GM21360 (cell line): ENCODE measurements around the gene DLK2.
"Not testable (repeated sequence)": the region's sequence is repeated elsewhere in the genome, so short reads cannot be mapped to it uniquely, and the experiment has no call there.

Source experiments
- ATAC-seq: cut with Tn5 transposase; IDR thresholded peaks from one replicate; pipeline ENCODE4 v1.9.1; 2021; ENCODE audit warnings: mild to moderate bottlenecking, moderate library complexity; ENCODE audit not compliant: unreplicated experiment

DLK2 gene

GRCh38 chr6:43481591-43482236 lies 26.4 kb upstream of the DLK2 start:
- ATAC-seq = no peak

GRCh38 chr6:43481075-43481474 lies 25.7 kb upstream of the DLK2 start:
- ATAC-seq = no peak

GRCh38 chr6:43478008-43478372 lies 22.6 kb upstream of the DLK2 start:
- no peak for ATAC-seq

- peak; percentile 90 for ATAC-seq
Observed at GRCh38 chr6:43477235-43478007, 22.1 kb upstream of the DLK2 start, which contains the start of gene TJAP1. TJAP1 (plus strand) TSS chr6:43477570; CDS start chr6:43499002, 21,432 bp downstream.

- ATAC-seq = no peak
Observed at GRCh38 chr6:43476746-43477145, 21.4 kb upstream of the DLK2 start.

- ATAC-seq = no peak
Observed at GRCh38 chr6:43475516-43475915, 20.2 kb upstream of the DLK2 start.

- no peak for ATAC-seq
Observed at GRCh38 chr6:43472515-43472914, 17.2 kb upstream of the DLK2 start.

- ATAC-seq = no peak
Observed at GRCh38 chr6:43471399-43471798, 16.1 kb upstream of the DLK2 start.

GRCh38 chr6:43469947-43470346 lies 14.6 kb upstream of the DLK2 start:
- ATAC-seq = no peak

GRCh38 chr6:43468748-43469681 lies 13.7 kb upstream of the DLK2 start:
- no peak for ATAC-seq

GRCh38 chr6:43468240-43468639 lies 12.9 kb upstream of the DLK2 start:
- ATAC-seq = no peak

GRCh38 chr6:43467752-43468151 lies 12.4 kb upstream of the DLK2 start:
- no peak for ATAC-seq

- ATAC-seq = not testable (repeated sequence)
Observed at GRCh38 chr6:43467265-43467664, 11.9 kb upstream of the DLK2 start.

GRCh38 chr6:43465948-43466347 lies 10.6 kb upstream of the DLK2 start:
- ATAC-seq = no peak

- ATAC-seq = no peak
Observed at GRCh38 chr6:43464337-43464736, 9.0 kb upstream of the DLK2 start.

- ATAC-seq = no peak
Observed at GRCh38 chr6:43461936-43462335, 6.6 kb upstream of the DLK2 start.

GRCh38 chr6:43460032-43460431 lies 4.7 kb upstream of the DLK2 start:
- ATAC-seq = no peak

GRCh38 chr6:43459535-43459934 lies 4.2 kb upstream of the DLK2 start:
- no peak for ATAC-seq

- not testable (repeated sequence) for ATAC-seq
Observed at GRCh38 chr6:43458154-43458553, 2.8 kb upstream of the DLK2 start.

- no peak for ATAC-seq
Observed at GRCh38 chr6:43457643-43458042, 2.3 kb upstream of the DLK2 start.
